GM12878 (cell line): ENCODE results near the gene SERPINF2.

ENCODE experiments used
- CEBPZ ChIP-seq: fragments of 150-350 bp; IDR thresholded peaks from 2 replicates; pipeline ENCODE4 v1.6.1; 2016; ENCODE audit warnings: low read depth, low read length
- HDAC6 ChIP-seq: fragments of 200-600 bp; sonication (generic); IDR thresholded peaks from one replicate; pipeline ENCODE4 v1.8.0; 2017; ENCODE audit warnings: antibody characterized with exemption; ENCODE audit not compliant: unreplicated experiment
- POLR2AphosphoS5 ChIP-seq: IDR thresholded peaks from 2 replicates; pipeline ENCODE4 v1.6.1; 2011; ENCODE audit warnings: mild to moderate bottlenecking, low read length, inconsistent platforms
- RFX5 ChIP-seq: IDR thresholded peaks from 2 replicates; pipeline ENCODE4 v1.6.1; 2011; ENCODE audit warnings: low read depth, low read length, improper control_type of control experiment
- TAF1 ChIP-seq: IDR thresholded peaks from 2 replicates; pipeline ENCODE4 v1.6.1; 2011; ENCODE audit warnings: mild to moderate bottlenecking, low read depth, low read length, borderline replicate concordance
- TF ChIP-seq, protein P1 (sequence below): IDR thresholded peaks from 2 replicates; pipeline ENCODE4 v1.6.1; 2012; ENCODE audit warnings: mild to moderate bottlenecking, low read depth, low read length
- TF ChIP-seq, protein P2 (sequence below), 3 experiments: IDR thresholded peaks in 2 of 3; conservative IDR thresholded peaks in 1 of 3; 2 replicates each; pipeline ENCODE4 v1.5.1; 2011; ENCODE audit warnings: low read depth in 3 of 3, low read length in 3 of 3, mild to moderate bottlenecking in 3 of 3, control low read depth in 2 of 3, moderate library complexity in 2 of 3, inconsistent platforms in 1 of 3, mixed read lengths in 1 of 3; ENCODE audit not compliant: control insufficient read depth in 2 of 3, insufficient read depth in 1 of 3; ENCODE audit errors: extremely low read depth in 1 of 3

- TF ChIP-seq POLR2AphosphoS5: no peak
- no peak for TF ChIP-seq TAF1
- TF ChIP-seq, protein P1, sequence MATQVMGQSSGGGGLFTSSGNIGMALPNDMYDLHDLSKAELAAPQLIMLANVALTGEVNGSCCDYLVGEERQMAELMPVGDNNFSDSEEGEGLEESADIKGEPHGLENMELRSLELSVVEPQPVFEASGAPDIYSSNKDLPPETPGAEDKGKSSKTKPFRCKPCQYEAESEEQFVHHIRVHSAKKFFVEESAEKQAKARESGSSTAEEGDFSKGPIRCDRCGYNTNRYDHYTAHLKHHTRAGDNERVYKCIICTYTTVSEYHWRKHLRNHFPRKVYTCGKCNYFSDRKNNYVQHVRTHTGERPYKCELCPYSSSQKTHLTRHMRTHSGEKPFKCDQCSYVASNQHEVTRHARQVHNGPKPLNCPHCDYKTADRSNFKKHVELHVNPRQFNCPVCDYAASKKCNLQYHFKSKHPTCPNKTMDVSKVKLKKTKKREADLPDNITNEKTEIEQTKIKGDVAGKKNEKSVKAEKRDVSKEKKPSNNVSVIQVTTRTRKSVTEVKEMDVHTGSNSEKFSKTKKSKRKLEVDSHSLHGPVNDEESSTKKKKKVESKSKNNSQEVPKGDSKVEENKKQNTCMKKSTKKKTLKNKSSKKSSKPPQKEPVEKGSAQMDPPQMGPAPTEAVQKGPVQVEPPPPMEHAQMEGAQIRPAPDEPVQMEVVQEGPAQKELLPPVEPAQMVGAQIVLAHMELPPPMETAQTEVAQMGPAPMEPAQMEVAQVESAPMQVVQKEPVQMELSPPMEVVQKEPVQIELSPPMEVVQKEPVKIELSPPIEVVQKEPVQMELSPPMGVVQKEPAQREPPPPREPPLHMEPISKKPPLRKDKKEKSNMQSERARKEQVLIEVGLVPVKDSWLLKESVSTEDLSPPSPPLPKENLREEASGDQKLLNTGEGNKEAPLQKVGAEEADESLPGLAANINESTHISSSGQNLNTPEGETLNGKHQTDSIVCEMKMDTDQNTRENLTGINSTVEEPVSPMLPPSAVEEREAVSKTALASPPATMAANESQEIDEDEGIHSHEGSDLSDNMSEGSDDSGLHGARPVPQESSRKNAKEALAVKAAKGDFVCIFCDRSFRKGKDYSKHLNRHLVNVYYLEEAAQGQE: no peak
- TF ChIP-seq, protein P2, sequence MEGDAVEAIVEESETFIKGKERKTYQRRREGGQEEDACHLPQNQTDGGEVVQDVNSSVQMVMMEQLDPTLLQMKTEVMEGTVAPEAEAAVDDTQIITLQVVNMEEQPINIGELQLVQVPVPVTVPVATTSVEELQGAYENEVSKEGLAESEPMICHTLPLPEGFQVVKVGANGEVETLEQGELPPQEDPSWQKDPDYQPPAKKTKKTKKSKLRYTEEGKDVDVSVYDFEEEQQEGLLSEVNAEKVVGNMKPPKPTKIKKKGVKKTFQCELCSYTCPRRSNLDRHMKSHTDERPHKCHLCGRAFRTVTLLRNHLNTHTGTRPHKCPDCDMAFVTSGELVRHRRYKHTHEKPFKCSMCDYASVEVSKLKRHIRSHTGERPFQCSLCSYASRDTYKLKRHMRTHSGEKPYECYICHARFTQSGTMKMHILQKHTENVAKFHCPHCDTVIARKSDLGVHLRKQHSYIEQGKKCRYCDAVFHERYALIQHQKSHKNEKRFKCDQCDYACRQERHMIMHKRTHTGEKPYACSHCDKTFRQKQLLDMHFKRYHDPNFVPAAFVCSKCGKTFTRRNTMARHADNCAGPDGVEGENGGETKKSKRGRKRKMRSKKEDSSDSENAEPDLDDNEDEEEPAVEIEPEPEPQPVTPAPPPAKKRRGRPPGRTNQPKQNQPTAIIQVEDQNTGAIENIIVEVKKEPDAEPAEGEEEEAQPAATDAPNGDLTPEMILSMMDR (IDR thresholded peaks at IDR 0.05 in 2 of 3, conservative IDR thresholded peaks at IDR 0.05 in 1 of 3; ENCODE audit: control insufficient read depth in 2 of 3, extremely low read depth in 1 of 3, insufficient read depth in 1 of 3, low read depth in 3 of 3, low read length in 3 of 3): no peak
- no peak for TF ChIP-seq HDAC6
- TF ChIP-seq CEBPZ: no peak
- TF ChIP-seq RFX5: no peak
These were observed 30.4 kb upstream of the SERPINF2 start for GRCh38 chr17:1712271-1712670.
